ENCODE results near the gene SFN. TPM values are rescaled to one million over a fixed set of nuclear protein-coding genes. Genes with fewer than 3 reads are reported as not detected.
A peak's percentile ranks its signal among the peaks of the same experiment; 100 is the strongest.

The SFN gene
- total and polyA plus RNA-seq, 2 of the 13 experiments (the other 11 are each of a cell fraction or from before 2014, with no cell fraction given): 4.3 to 5.6 TPM

- TF ChIP-seq ZNF883 (CRISPR knock-in tag; IDR thresholded peaks at IDR 0.05; ENCODE audit: not compliant biosample characterization): peak; percentile 18
- TF ChIP-seq ZNF34 (CRISPR knock-in tag; IDR thresholded peaks at IDR 0.05; ENCODE audit: borderline replicate concordance): no peak
- TF ChIP-seq SOX6 (IDR thresholded peaks at IDR 0.05): no peak
- peak; percentile 84 for TF ChIP-seq SOX6 (CRISPR knock-in tag; IDR thresholded peaks at IDR 0.05)
- no peak for TF ChIP-seq ARID2 (CRISPR knock-in tag; IDR thresholded peaks at IDR 0.05; ENCODE audit: borderline replicate concordance)
- peak; percentile 91; the same call in 1 of the 2 replicates for TF ChIP-seq MIER3 (CRISPR knock-in tag; IDR thresholded peaks at IDR 0.05; ENCODE audit: borderline replicate concordance)
- TF ChIP-seq ZNF589 (CRISPR knock-in tag; conservative IDR thresholded peaks at IDR 0.05): 0 out of 2 replicates have a peak, but pooled peaks have one; percentile 38
- peak; percentile 55 for TF ChIP-seq ZNF687 (CRISPR knock-in tag; IDR thresholded peaks at IDR 0.05)
- TF ChIP-seq TEAD3 (CRISPR knock-in tag; optimal IDR thresholded peaks at IDR 0.05; ENCODE audit: borderline replicate concordance): peak; percentile 74
- 0 out of 2 replicates have a peak, but pooled peaks have one; percentile 36 for TF ChIP-seq ZNF33B (CRISPR knock-in tag; IDR thresholded peaks at IDR 0.05)
- TF ChIP-seq ZMYM2 (CRISPR knock-in tag; IDR thresholded peaks at IDR 0.05): no peak
- no peak for TF ChIP-seq ZNF530 (CRISPR knock-in tag; IDR thresholded peaks at IDR 0.05; ENCODE audit: low read depth)
- TF ChIP-seq ZNF354B (CRISPR knock-in tag; IDR thresholded peaks at IDR 0.05): no peak
- TF ChIP-seq ZHX1 (CRISPR knock-in tag; IDR thresholded peaks at IDR 0.05; ENCODE audit: low read depth): 0 out of 2 replicates have a peak, but pooled peaks have one; percentile 39
- TF ChIP-seq CCDC6 (CRISPR knock-in tag; IDR thresholded peaks at IDR 0.05): no peak
- TF ChIP-seq NR2F2 (IDR thresholded peaks at IDR 0.05; ENCODE audit: borderline replicate concordance, low read depth): 0 out of 2 replicates have a peak, but pooled peaks have one; percentile 51
- TF ChIP-seq MNT (IDR thresholded peaks at IDR 0.05): 0 out of 2 replicates have a peak, but pooled peaks have one; percentile 4
- no peak for TF ChIP-seq PCBP2 (optimal IDR thresholded peaks at IDR 0.05; ENCODE audit: low read depth, low read length, poor library complexity, severe bottlenecking)
- TF ChIP-seq NCOA1 (CRISPR knock-in tag; IDR thresholded peaks at IDR 0.05): no peak
- peak; percentile 70; the same call in 1 of the 2 replicates for TF ChIP-seq ZNF205 (CRISPR knock-in tag; IDR thresholded peaks at IDR 0.05)
- no peak for TF ChIP-seq RBFOX2 (IDR thresholded peaks at IDR 0.05; ENCODE audit: low read depth, low read length)
- TF ChIP-seq NR2C2 (CRISPR knock-in tag; IDR thresholded peaks at IDR 0.05; ENCODE audit: borderline replicate concordance): 0 out of 2 replicates have a peak, but pooled peaks have one; percentile 23
These were observed 31.3 kb upstream of the SFN start (continued) for GRCh38 chr1:26831546-26832248.

Data from HepG2 (cell line).